ENCODE results near the gene PLEKHA3. TPM values are rescaled to one million over a fixed set of nuclear protein-coding genes. Genes with fewer than 3 reads are reported as not detected.

PLEKHA3 gene
- total and polyA plus RNA-seq, 9 of the 15 experiments (the other 6 are each of a cell fraction or from before 2014, with no cell fraction given), result 2.3 to 23.4 (median 10.5) TPM

- peak; percentile 60 for TF ChIP-seq ZNF511 (CRISPR knock-in tag; IDR thresholded peaks at IDR 0.05)
- TF ChIP-seq KLF10 (CRISPR knock-in tag; IDR thresholded peaks at IDR 0.05), result no peak
- TF ChIP-seq ZFP36 (IDR thresholded peaks at IDR 0.05; ENCODE audit: low read depth, low read length, partially characterized antibody), result no peak
- no peak for TF ChIP-seq ZNF253 (CRISPR knock-in tag; conservative IDR thresholded peaks at IDR 0.05)
- TF ChIP-seq NONO (IDR thresholded peaks at IDR 0.05; ENCODE audit: low read depth in 2 of 2, low read length in 1 of 2), result no peak
- peak in 2 of 3 experiments; percentile 63 to 70 for TF ChIP-seq YY1 (IDR thresholded peaks at IDR 0.05; ENCODE audit: borderline replicate concordance in 1 of 3, control insufficient read depth in 1 of 3, extremely low read depth in 1 of 3, insufficient read depth in 3 of 3, insufficient read length in 1 of 3, insufficient replicate concordance in 2 of 3, low read depth in 1 of 3, low read length in 2 of 3)
- TF ChIP-seq PRDM10 (IDR thresholded peaks at IDR 0.05; ENCODE audit: partially characterized antibody), result peak; percentile 7
- TF ChIP-seq ZNF316 (IDR thresholded peaks at IDR 0.05), result peak; percentile 60
- TF ChIP-seq RB1 (IDR thresholded peaks at IDR 0.05; ENCODE audit: low read depth), result peak; percentile 76
- TF ChIP-seq DPF2 (IDR thresholded peaks at IDR 0.05), result peak; percentile 41
- TF ChIP-seq REST (IDR thresholded peaks at IDR 0.05; ENCODE audit: borderline replicate concordance), result peak; percentile 41; the same call in 1 of the 2 replicates
- TF ChIP-seq REST (CRISPR knock-in tag; IDR thresholded peaks at IDR 0.05; ENCODE audit: low read depth), result no peak
- TF ChIP-seq GABPB1 (CRISPR knock-in tag; IDR thresholded peaks at IDR 0.05), result peak; percentile 32; the same call in 1 of the 2 replicates
Measured at GRCh38 chr2:178478439-178479274, 1.6 kb upstream of the PLEKHA3 start, which contains the start of gene FKBP7 (continued).
